Loucy (cell line): ENCODE data around the gene ILKAP.

ENCODE experiments used
- CTCF ChIP-seq: fragments of 200-600 bp; sonication (generic); conservative IDR thresholded peaks from 2 replicates; pipeline ENCODE4 v1.5.1; 2014; ENCODE audit warnings: mild to moderate bottlenecking, antibody characterized with exemption, low read length
- EZH2phosphoT487 ChIP-seq: fragments of 200-600 bp; IDR thresholded peaks from 2 replicates; pipeline ENCODE4 v1.6.1; 2018; ENCODE audit warnings: antibody characterized with exemption, mild to moderate bottlenecking, moderate library complexity, borderline replicate concordance

- no peak for TF ChIP-seq CTCF
- TF ChIP-seq EZH2phosphoT487 = no peak
Observed at GRCh38 chr2:238161291-238162051, 42.0 kb downstream of the ILKAP start.
